Measurements from ENCODE around the gene SEMA4B. TPM values are rescaled to one million over a fixed set of nuclear protein-coding genes. Genes with fewer than 3 reads are reported as not detected.

SEMA4B gene
- total and polyA plus RNA-seq, 9 of the 15 experiments (the other 6 are each of a cell fraction or from before 2014, with no cell fraction given): 1.3 to 33.6 (median 11.0) TPM

GRCh38 chr15:90184119-90184785 is 16.9 kb upstream of the SEMA4B start (continued):
- peak; percentile 50; the same call in 1 of the 2 replicates for TF ChIP-seq PHF8 (IDR thresholded peaks at IDR 0.05; ENCODE audit: borderline replicate concordance, low read length)
- no peak for TF ChIP-seq COPS2 (conservative IDR thresholded peaks at IDR 0.05)
- TF ChIP-seq PCBP1 (IDR thresholded peaks at IDR 0.05; ENCODE audit: low read depth, low read length, poor library complexity, severe bottlenecking): peak; percentile 91
- TF ChIP-seq TRIM28 (IDR thresholded peaks at IDR 0.05): 0 out of 2 replicates have a peak, but pooled peaks have one; percentile 49
- no peak for TF ChIP-seq ZNF217 (CRISPR knock-in tag; IDR thresholded peaks at IDR 0.05)
- no peak for TF ChIP-seq HDAC8 (tag; IDR thresholded peaks at IDR 0.05)
- no peak for TF ChIP-seq RFX5 (IDR thresholded peaks at IDR 0.05; ENCODE audit: low read depth, low read length)
- TF ChIP-seq CBFA2T3 (IDR thresholded peaks at IDR 0.05): peak; percentile 65
- TF ChIP-seq ZNF224 (CRISPR knock-in tag; IDR thresholded peaks at IDR 0.05): no peak
- no peak for TF ChIP-seq CBX5 (IDR thresholded peaks at IDR 0.05; ENCODE audit: borderline replicate concordance, low read depth)
- peak; percentile 71 for TF ChIP-seq NCOA1 (IDR thresholded peaks at IDR 0.05; ENCODE audit: low read depth)
- TF ChIP-seq, protein P1, sequence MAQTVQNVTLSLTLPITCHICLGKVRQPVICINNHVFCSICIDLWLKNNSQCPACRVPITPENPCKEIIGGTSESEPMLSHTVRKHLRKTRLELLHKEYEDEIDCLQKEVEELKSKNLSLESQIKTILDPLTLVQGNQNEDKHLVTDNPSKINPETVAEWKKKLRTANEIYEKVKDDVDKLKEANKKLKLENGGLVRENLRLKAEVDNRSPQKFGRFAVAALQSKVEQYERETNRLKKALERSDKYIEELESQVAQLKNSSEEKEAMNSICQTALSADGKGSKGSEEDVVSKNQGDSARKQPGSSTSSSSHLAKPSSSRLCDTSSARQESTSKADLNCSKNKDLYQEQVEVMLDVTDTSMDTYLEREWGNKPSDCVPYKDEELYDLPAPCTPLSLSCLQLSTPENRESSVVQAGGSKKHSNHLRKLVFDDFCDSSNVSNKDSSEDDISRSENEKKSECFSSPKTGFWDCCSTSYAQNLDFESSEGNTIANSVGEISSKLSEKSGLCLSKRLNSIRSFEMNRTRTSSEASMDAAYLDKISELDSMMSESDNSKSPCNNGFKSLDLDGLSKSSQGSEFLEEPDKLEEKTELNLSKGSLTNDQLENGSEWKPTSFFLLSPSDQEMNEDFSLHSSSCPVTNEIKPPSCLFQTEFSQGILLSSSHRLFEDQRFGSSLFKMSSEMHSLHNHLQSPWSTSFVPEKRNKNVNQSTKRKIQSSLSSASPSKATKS (CRISPR knock-in tag; IDR thresholded peaks at IDR 0.05): no peak
- TF ChIP-seq CBX3 (IDR thresholded peaks at IDR 0.05; ENCODE audit: borderline replicate concordance in 1 of 2, low read length in 2 of 2): peak in 1 of 2 experiments; percentile 51; a peak in 2 of 3 replicates
- TF ChIP-seq RBM34 (IDR thresholded peaks at IDR 0.05; ENCODE audit: borderline replicate concordance, insufficient read depth, low read length): no peak
- TF ChIP-seq HOXB6 (CRISPR knock-in tag; IDR thresholded peaks at IDR 0.05; ENCODE audit: borderline replicate concordance): no peak
- TF ChIP-seq CHD2 (IDR thresholded peaks at IDR 0.05; ENCODE audit: low read depth, low read length): 0 out of 2 replicates have a peak, but pooled peaks have one; percentile 2
- TF ChIP-seq, protein P2, sequence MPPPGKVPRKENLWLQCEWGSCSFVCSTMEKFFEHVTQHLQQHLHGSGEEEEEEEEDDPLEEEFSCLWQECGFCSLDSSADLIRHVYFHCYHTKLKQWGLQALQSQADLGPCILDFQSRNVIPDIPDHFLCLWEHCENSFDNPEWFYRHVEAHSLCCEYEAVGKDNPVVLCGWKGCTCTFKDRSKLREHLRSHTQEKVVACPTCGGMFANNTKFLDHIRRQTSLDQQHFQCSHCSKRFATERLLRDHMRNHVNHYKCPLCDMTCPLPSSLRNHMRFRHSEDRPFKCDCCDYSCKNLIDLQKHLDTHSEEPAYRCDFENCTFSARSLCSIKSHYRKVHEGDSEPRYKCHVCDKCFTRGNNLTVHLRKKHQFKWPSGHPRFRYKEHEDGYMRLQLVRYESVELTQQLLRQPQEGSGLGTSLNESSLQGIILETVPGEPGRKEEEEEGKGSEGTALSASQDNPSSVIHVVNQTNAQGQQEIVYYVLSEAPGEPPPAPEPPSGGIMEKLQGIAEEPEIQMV (tag; conservative IDR thresholded peaks at IDR 0.05; ENCODE audit: low read depth): no peak
- TF ChIP-seq ARID2 (IDR thresholded peaks at IDR 0.05): 0 out of 2 replicates have a peak, but pooled peaks have one; percentile 5
- TF ChIP-seq, protein P3, sequence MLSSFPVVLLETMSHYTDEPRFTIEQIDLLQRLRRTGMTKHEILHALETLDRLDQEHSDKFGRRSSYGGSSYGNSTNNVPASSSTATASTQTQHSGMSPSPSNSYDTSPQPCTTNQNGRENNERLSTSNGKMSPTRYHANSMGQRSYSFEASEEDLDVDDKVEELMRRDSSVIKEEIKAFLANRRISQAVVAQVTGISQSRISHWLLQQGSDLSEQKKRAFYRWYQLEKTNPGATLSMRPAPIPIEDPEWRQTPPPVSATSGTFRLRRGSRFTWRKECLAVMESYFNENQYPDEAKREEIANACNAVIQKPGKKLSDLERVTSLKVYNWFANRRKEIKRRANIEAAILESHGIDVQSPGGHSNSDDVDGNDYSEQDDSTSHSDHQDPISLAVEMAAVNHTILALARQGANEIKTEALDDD (IDR thresholded peaks at IDR 0.05): peak; percentile 94
- peak; percentile 63 for TF ChIP-seq HMGN3 (IDR thresholded peaks at IDR 0.05; ENCODE audit: borderline replicate concordance, extremely low read depth, insufficient read length, low read depth, low read length)
- peak; percentile 75 for TF ChIP-seq ZSCAN29 (IDR thresholded peaks at IDR 0.05)
- 0 out of 2 replicates have a peak, but pooled peaks have one; percentile 72 for TF ChIP-seq PTBP1 (IDR thresholded peaks at IDR 0.05; ENCODE audit: low read depth, low read length)
- no peak; the same call in 1 of the 2 replicates for TF ChIP-seq ZBTB7A (IDR thresholded peaks at IDR 0.05; ENCODE audit: borderline replicate concordance, control insufficient read depth, low read depth, low read length)
- no peak for TF ChIP-seq ZNF253 (CRISPR knock-in tag; conservative IDR thresholded peaks at IDR 0.05)
- TF ChIP-seq, protein P4, sequence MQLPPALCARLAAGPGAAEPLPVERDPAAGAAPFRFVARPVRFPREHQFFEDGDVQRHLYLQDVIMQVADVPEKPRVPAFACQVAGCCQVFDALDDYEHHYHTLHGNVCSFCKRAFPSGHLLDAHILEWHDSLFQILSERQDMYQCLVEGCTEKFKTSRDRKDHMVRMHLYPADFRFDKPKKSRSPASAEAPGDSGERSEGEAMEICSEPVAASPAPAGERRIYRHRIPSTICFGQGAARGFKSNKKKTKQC (CRISPR knock-in tag; IDR thresholded peaks at IDR 0.05): no peak
